ENCODE data around the gene FADS2. TPM values are rescaled to one million over a fixed set of nuclear protein-coding genes. Genes with fewer than 3 reads are reported as not detected.

FADS2 gene
- total RNA-seq, 1 experiment from 2014 or later, result 20.6 TPM

DNA sequence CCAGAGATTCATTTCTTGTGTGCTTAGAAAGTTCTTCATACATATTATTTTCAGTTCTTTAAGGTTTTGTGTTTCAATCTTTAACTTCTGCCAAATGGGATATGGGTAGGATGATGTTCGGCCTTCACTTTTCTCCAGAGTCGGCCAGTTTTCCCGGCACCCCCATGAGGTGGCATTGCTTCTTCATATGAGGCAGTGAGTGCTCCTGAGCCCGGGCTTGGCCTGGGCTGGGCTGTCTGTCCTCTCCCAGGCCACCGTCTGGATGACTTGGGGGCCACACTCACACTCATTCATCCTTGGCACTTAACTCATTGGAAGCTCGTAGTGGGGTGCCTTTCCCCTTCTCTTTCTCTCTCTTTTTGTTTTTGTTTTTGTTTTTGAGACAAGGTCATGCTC is 23.8 kb downstream of the FADS2 start:
- intact Hi-C loops (cut with micrococcal nuclease), result no loop called here
- ChIA-PET CTCF (no interaction called here), POLR2A (no interaction called here)
- Mint-ChIP-seq H3K36me3 (ENCODE audit: insufficient read depth, unreplicated experiment) (peaks cover 19% of the 10 kb centered on the region), H3K4me3 (ENCODE audit: unreplicated experiment) (no peak overlapping the region), H3K27me3 (ENCODE audit: insufficient read depth, unreplicated experiment) (no peaks in the 10 kb centered on the region), H3K27ac (ENCODE audit: low read depth, unreplicated experiment) (no peak overlapping the region), H3K9me3 (ENCODE audit: unreplicated experiment) (no peaks in the 10 kb centered on the region), H3K4me1 (ENCODE audit: insufficient read depth, unreplicated experiment) (no peaks in the 10 kb centered on the region)
- no peak for DNase-seq (ENCODE audit: unreplicated experiment)
- no TSS peak for BruUV-seq (replicated peaks)
- TF ChIP-seq, protein P1, sequence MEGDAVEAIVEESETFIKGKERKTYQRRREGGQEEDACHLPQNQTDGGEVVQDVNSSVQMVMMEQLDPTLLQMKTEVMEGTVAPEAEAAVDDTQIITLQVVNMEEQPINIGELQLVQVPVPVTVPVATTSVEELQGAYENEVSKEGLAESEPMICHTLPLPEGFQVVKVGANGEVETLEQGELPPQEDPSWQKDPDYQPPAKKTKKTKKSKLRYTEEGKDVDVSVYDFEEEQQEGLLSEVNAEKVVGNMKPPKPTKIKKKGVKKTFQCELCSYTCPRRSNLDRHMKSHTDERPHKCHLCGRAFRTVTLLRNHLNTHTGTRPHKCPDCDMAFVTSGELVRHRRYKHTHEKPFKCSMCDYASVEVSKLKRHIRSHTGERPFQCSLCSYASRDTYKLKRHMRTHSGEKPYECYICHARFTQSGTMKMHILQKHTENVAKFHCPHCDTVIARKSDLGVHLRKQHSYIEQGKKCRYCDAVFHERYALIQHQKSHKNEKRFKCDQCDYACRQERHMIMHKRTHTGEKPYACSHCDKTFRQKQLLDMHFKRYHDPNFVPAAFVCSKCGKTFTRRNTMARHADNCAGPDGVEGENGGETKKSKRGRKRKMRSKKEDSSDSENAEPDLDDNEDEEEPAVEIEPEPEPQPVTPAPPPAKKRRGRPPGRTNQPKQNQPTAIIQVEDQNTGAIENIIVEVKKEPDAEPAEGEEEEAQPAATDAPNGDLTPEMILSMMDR (IDR thresholded peaks at IDR 0.05; ENCODE audit: unreplicated experiment), result no peak

DNA sequence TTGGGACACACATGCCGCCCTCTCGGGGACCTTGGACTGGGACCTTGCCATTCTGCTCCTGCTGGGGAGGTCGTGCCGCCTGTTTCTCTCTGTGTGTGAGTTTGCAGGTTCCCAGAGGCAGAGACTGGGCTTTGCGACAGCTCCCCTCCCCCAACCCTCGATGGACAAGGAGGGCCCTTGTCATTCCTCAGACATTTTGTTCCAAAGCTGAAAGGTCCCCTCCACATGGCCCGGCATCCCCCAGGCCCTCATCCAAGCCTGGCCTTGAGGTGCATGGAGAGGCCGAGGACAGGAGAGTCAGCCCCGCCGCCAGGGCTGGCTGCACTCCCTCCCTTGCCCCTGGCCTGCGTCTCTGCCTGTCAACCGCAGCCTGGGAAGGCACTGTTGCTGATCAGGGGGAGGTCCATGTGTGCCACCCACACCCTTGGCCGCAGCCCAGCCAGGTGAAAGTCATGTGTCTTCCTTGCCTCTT is 25.6 kb downstream of the FADS2 start:
- POLR2A ChIA-PET, result no interaction called here

DNA sequence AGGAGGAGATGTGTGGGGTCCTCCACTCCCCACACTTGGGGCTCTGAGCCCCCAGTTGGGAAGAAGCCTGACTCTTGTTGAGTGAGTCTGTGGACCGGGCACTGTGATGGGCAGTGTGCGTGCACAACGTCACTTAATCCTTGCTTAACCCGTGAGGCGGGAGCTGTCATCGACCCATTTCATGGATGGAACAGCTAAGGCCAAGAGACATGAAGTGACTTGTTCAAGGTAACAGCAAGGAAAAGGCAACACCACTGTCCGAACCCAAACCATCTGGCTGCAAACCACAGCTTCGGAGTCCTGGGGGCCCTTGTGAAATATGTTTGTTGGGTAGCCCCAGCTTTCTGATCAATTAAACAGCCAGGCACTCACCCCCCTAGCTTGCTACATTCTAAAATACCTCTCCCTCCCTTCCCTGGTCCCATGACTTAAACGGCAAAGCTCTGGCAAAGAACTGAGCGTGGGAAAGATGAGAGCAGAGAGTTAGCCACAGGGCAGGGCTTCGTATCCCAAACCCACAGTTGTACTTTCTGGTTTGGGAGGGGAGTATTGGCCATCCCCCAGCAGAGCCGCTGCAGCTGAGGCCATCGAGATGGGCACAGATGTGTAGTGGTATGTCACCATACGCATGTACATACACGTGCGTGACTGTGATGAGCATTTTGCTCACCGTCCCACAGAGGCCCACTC is 26.3 kb downstream of the FADS2 start:
- no TSS peak for BruUV-seq (replicated peaks)

More for the DNA sequence above, 25.6 kb downstream of the FADS2 start:
- no peak for DNase-seq (ENCODE audit: unreplicated experiment)
- H3K36me3 Mint-ChIP-seq (ENCODE audit: insufficient read depth, unreplicated experiment), result peaks cover 13% of the 10 kb centered on the region
- BruUV-seq (replicated peaks), result no TSS peak
- CTCF ChIA-PET, result interaction anchor here (0.6 to 0.7 kb wide), 2 partner anchors 12 to 588 kb away, joined by 3 to 5 read pairs; no protein-coding TSS in a partner anchor
- H3K27me3 Mint-ChIP-seq (ENCODE audit: insufficient read depth, unreplicated experiment), result no peaks in the 10 kb centered on the region
- H3K4me1 Mint-ChIP-seq (ENCODE audit: insufficient read depth, unreplicated experiment), result no peaks in the 10 kb centered on the region
- intact Hi-C loops (cut with micrococcal nuclease), result no loop called here
- H3K27ac Mint-ChIP-seq (ENCODE audit: low read depth, unreplicated experiment), result no peak overlapping the region
- no peaks in the 10 kb centered on the region for H3K9me3 Mint-ChIP-seq (ENCODE audit: unreplicated experiment)
- H3K4me3 Mint-ChIP-seq (ENCODE audit: unreplicated experiment), result no peak overlapping the region
- TF ChIP-seq, protein P1 (IDR thresholded peaks at IDR 0.05; ENCODE audit: unreplicated experiment), result no peak

DNA sequence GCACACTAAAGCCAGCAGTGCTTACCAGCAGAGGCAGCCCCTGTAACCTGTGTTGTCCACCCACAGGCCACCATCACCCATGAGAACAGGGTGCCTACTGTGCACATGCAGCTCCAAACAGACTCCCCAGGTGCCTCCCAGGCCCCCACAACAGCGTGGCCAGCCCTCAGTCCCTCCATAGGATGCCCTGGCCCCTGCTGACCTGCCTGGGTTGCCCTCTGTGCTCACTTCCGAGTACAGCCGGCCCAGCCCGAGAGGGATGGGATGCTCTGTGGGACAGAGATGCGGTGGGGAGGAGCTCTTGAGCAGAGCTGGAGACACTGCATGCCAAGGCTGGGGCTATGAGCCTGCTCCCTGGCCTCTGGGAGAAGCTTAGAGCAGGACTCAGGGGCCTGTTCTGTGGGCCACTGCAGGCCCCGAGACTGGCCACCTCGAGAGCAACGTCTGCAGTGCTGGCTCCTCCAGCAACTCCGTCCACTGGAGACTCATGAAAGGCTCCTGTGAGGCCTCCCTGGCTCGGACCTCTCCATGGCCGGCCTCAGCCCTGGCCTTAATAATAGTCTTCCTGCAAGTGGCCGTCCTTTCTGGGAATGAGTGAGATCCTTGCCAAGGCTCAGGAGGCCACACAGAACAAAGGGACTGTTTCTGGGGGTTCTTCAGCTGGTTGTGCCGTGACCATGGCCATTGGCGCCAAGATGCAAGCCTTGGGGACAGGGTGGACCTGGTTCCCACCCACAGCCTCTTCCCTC is 27.0 kb downstream of the FADS2 start:
- TF ChIP-seq, protein P1 (IDR thresholded peaks at IDR 0.05; ENCODE audit: unreplicated experiment), result no peak
- H3K27ac Mint-ChIP-seq (ENCODE audit: low read depth, unreplicated experiment), result no peak overlapping the region
- ChIA-PET CTCF (no interaction called here), POLR2A (no interaction called here)
- no TSS peak for BruUV-seq (replicated peaks)
- peaks cover 9% of the 10 kb centered on the region for H3K36me3 Mint-ChIP-seq (ENCODE audit: insufficient read depth, unreplicated experiment)
- intact Hi-C loops (cut with micrococcal nuclease), result no loop called here
- peaks cover under 1% of the 10 kb centered on the region for H3K4me1 Mint-ChIP-seq (ENCODE audit: insufficient read depth, unreplicated experiment)
- H3K27me3 Mint-ChIP-seq (ENCODE audit: insufficient read depth, unreplicated experiment), result no peaks in the 10 kb centered on the region
- H3K9me3 Mint-ChIP-seq (ENCODE audit: unreplicated experiment), result no peaks in the 10 kb centered on the region
- DNase-seq (ENCODE audit: unreplicated experiment), result no peak
- H3K4me3 Mint-ChIP-seq (ENCODE audit: unreplicated experiment), result no peak overlapping the region

More for the DNA sequence above, 26.3 kb downstream of the FADS2 start:
- DNase-seq (ENCODE audit: unreplicated experiment), result no peak
- H3K9me3 Mint-ChIP-seq (ENCODE audit: unreplicated experiment), result no peaks in the 10 kb centered on the region
- peaks cover 13% of the 10 kb centered on the region for H3K36me3 Mint-ChIP-seq (ENCODE audit: insufficient read depth, unreplicated experiment)
- H3K27me3 Mint-ChIP-seq (ENCODE audit: insufficient read depth, unreplicated experiment), result no peaks in the 10 kb centered on the region
- no peaks in the 10 kb centered on the region for H3K4me1 Mint-ChIP-seq (ENCODE audit: insufficient read depth, unreplicated experiment)
- ChIA-PET POLR2A (no interaction called here), CTCF (interaction anchor here (0.6 to 0.7 kb wide), 2 partner anchors 11 to 588 kb away, joined by 3 to 5 read pairs; no protein-coding TSS in a partner anchor)
- intact Hi-C loops (cut with micrococcal nuclease), result no loop called here
- TF ChIP-seq, protein P1 (IDR thresholded peaks at IDR 0.05; ENCODE audit: unreplicated experiment), result no peak
- H3K4me3 Mint-ChIP-seq (ENCODE audit: unreplicated experiment), result no peak overlapping the region
- no peak overlapping the region for H3K27ac Mint-ChIP-seq (ENCODE audit: low read depth, unreplicated experiment)
